ENCODE data around the gene ACAP3. TPM values are rescaled to one million over a fixed set of nuclear protein-coding genes. Genes with fewer than 3 reads are reported as not detected.

Gene ACAP3
- total RNA-seq, 1 donor from 2014 or later = 93.9 TPM

DNA sequence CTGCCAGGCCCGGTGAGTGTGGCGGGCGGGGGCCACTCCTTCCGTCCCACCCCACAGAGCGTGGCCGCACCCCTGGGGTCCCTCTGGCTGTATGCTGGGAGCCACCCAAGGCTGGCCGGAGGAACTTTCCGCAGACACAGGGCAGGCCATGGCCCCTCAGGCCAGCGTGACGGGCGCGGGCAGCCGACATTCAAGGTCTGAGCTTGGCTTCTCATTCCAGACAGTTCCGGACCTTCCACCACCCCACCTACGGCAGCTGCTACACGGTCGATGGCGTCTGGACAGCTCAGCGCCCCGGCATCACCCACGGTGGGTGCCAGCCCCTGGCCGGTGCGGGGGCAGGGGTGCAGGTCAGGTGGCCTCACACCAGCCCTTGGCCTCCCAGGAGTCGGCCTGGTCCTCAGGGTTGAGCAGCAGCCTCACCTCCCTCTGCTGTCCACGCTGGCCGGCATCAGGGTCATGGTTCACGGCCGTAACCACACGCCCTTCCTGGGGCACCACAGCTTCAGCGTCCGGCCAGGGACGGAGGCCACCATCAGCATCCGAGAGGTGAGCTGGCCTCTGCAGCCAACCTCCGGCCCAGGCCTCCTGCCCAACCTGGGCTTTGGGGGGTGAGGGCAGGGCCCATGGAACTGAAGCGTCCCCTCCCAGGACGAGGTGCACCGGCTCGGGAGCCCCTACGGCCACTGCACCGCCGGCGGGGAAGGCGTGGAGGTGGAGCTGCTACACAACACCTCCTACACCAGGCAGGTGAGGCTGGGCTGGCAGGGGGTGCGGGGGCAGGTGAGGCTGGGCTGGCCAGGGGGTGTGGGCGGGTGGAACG lies 20.2 kb downstream of the ACAP3 start:
- Mint-ChIP-seq H3K4me1 (ENCODE audit: unreplicated experiment) (peaks cover 6% of the 10 kb centered on the region), H3K9me3 (no peaks in the 10 kb centered on the region), H3K36me3 (no peaks in the 10 kb centered on the region), H3K4me3 (no peak overlapping the region), H3K27ac (no peak overlapping the region), H3K27me3 (no peaks in the 10 kb centered on the region)
- DNase-seq (ENCODE audit: extremely low spot score, unreplicated experiment) = peak; percentile 70
- TF ChIP-seq CTCF (conservative IDR thresholded peaks at IDR 0.05) = no peak

GRCh38 chr1:1286313-1287261 lies 21.1 kb downstream of the ACAP3 start:
- no peak overlapping the region for H3K27ac Mint-ChIP-seq
- H3K36me3 Mint-ChIP-seq = no peaks in the 10 kb centered on the region
- H3K9me3 Mint-ChIP-seq = no peaks in the 10 kb centered on the region
- peaks cover under 1% of the 10 kb centered on the region for H3K4me1 Mint-ChIP-seq (ENCODE audit: unreplicated experiment)
- peak; percentile 70 for DNase-seq (ENCODE audit: extremely low spot score, unreplicated experiment)
- H3K4me3 Mint-ChIP-seq = no peak overlapping the region
- no peak for TF ChIP-seq CTCF (conservative IDR thresholded peaks at IDR 0.05)
- no peaks in the 10 kb centered on the region for H3K27me3 Mint-ChIP-seq

- no peaks in the 10 kb centered on the region for H3K36me3 Mint-ChIP-seq
- no peaks in the 10 kb centered on the region for H3K4me1 Mint-ChIP-seq (ENCODE audit: unreplicated experiment)
- H3K4me3 Mint-ChIP-seq = no peak overlapping the region
- TF ChIP-seq CTCF (conservative IDR thresholded peaks at IDR 0.05) = no peak
- no peak overlapping the region for H3K27ac Mint-ChIP-seq
- DNase-seq (ENCODE audit: extremely low spot score, unreplicated experiment) = peak; percentile 72
- no peaks in the 10 kb centered on the region for H3K9me3 Mint-ChIP-seq
- H3K27me3 Mint-ChIP-seq = no peaks in the 10 kb centered on the region
Observed at GRCh38 chr1:1285611-1286311, 22.0 kb downstream of the ACAP3 start.

DNA sequence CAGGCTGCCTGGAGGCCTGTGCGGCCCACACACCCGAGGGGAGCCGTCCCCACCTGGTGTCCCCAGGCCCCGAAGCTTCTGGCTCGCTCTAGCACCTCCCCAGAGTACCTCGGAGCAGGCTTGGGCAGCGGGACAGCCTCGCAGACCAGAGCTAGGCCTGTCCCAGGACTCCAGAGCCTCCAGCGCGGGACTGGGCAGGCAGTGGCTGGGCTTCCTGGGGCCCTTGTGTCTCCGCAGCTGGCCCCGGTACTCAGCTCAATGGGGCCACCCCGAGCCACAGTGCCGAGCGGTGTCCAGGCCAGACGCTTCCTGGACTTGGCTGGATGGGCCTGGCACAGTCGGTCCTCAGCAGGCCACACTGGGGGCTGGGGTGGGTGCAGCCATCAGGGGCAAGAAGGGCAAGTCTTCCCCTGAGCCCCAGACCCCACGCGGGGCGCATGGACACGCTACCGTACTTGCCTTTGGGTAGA lies 22.6 kb downstream of the ACAP3 start:
- Mint-ChIP-seq H3K9me3 (no peaks in the 10 kb centered on the region), H3K4me3 (no peak overlapping the region), H3K4me1 (ENCODE audit: unreplicated experiment) (no peaks in the 10 kb centered on the region), H3K27ac (no peak overlapping the region), H3K27me3 (no peaks in the 10 kb centered on the region), H3K36me3 (no peaks in the 10 kb centered on the region)
- no peak for TF ChIP-seq CTCF (conservative IDR thresholded peaks at IDR 0.05)
- DNase-seq (ENCODE audit: extremely low spot score, unreplicated experiment) = no peak
